GM12891 (cell line): Measurements from ENCODE around the gene RTKN.

Source experiments
- DNase-seq: peaks from one replicate; pipeline ENCODE4 v3.0.0; 2011; ENCODE audit warnings: low spot score; ENCODE audit not compliant: insufficient read length
- FAIRE-seq: peaks from 2 replicates; lab custom pipeline; 2011; peaks lifted over from hg19 to GRCh38; lab: Jason Lieb, UNC
- PAX5 ChIP-seq: IDR thresholded peaks from 2 replicates; pipeline ENCODE4 v1.6.1; 2011; ENCODE audit warnings: low read length, moderate library complexity, mild to moderate bottlenecking; ENCODE audit not compliant: insufficient read depth, severe bottlenecking
- POLR2A ChIP-seq: IDR thresholded peaks from 2 replicates; pipeline ENCODE4 v1.6.1; 2011; ENCODE audit warnings: low read depth, low read length, control low read depth
- POLR2AphosphoS5 ChIP-seq: IDR thresholded peaks from 2 replicates; pipeline ENCODE4 v1.6.1; 2011; ENCODE audit warnings: low read depth, low read length, control low read depth
- POU2F2 ChIP-seq: IDR thresholded peaks from 2 replicates; pipeline ENCODE4 v1.6.1; 2011; ENCODE audit warnings: low read depth, mild to moderate bottlenecking, control low read depth, low read length, moderate library complexity
- SPI1 ChIP-seq: IDR thresholded peaks from 2 replicates; pipeline ENCODE4 v1.6.1; 2011; ENCODE audit warnings: low read depth, low read length, control low read depth
- TAF1 ChIP-seq: IDR thresholded peaks from 2 replicates; pipeline ENCODE4 v1.6.1; 2011; ENCODE audit warnings: low read depth, low read length, control low read depth

RTKN gene

DNA sequence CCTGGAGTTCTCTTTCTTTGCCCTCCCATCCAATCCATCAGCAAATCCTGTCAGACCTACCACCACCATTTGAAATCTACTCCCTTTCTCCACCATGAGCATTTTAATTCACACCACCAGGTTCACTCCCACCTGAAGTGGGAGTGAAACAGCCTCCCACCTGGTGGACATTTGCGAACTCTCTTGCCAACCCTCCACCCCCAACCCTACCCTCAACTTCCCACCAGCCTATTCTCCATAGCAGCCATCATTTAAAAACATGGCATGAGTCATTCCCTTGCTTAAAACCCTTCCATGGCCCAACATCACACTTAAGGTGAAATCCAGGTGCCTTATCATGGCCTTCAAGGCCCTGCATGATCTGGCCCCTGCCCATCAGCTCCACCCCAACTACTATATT lies 3.5 kb downstream of the RTKN start:
- TF ChIP-seq POLR2A = no peak
- TF ChIP-seq PAX5 = no peak
- no peak for TF ChIP-seq TAF1
- TF ChIP-seq POLR2AphosphoS5 = no peak
- no peak for TF ChIP-seq SPI1
- no peak for TF ChIP-seq POU2F2

DNA sequence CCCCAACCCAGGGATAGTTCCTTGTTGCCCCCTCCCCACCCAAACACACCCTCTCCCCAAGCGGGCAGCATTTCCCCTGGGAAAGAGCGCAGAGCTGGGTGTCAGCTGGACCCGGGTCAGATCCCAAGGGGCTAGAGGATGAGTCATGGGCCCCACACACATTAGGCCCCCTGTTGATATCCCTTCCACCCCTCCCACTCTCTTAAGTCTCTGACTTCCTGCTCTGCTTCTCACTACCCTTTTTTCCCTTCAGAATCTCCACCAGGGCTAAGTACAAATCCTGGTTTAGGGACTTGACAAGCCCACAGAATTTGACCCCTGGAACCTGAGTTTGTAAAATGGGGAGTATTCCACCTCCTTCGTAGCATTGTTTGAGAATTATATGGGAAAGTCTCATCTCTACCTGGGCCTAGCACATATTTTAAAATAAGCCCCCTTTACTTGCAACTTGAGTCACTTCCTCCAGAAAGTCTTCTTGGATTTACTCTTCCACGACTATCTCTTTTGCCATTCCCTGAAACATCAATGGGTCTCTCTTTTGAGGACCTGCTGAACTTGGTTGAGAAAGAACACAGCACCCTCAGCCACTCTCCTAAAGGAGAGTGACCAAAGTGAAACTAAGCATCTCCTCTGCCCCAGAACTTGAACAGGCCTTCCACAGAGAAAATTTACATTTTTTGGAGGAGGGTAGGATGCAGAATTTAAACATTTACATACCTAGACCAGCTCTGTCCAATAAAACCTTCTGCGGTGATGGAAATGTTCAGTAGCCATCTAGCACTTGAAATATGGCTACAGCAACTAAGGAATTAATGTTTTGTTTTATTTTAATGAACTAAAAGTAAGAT lies 4.7 kb downstream of the RTKN start:
- TF ChIP-seq SPI1 (peak; percentile 54), POU2F2 (no peak)

More for the DNA sequence above, 3.5 kb downstream of the RTKN start:
- DNase-seq = no peak
- FAIRE-seq = peak; percentile 13

DNA sequence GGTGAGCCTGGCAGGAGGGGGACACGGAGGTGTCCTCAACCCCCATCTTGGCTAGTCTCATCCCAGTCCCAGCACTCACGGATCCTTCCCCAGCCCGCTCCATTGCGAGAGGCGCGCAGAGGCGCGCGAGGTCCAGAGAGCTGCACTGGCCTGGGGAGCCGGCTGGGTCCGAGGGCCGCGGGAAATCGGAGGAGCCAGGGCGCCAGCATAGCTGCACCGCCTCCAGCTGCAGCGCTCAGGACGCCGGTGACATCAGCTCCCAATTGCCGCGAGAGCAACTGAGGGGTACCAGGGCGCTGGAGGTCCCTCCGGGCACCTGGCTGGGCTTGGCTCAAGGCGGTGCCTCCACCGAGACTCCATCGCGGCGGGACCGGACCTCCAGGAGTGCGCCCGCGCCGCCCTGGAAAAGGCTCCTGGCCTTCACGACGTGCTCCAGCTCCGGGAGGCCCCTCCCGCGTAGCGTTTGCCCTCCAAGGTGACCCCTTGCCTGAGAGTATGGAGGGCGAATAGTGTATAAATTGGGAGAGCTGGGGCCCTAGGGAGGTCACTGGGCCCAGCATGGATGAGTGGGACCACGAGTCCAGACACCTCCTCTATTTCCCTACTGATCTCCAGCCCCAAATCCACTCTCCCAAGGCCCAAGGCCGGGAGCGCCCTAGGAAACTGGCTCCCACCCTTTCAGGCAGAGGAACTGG lies 5.5 kb downstream of the RTKN start:
- FAIRE-seq (no peak), DNase-seq (no peak)
- TF ChIP-seq POLR2AphosphoS5 = no peak
- TF ChIP-seq TAF1 = no peak
- no peak for TF ChIP-seq POU2F2
- no peak for TF ChIP-seq POLR2A
- no peak for TF ChIP-seq PAX5
- no peak for TF ChIP-seq SPI1

More for the DNA sequence above, 4.7 kb downstream of the RTKN start:
- DNase-seq (peak; percentile 49), FAIRE-seq (no peak)

DNA sequence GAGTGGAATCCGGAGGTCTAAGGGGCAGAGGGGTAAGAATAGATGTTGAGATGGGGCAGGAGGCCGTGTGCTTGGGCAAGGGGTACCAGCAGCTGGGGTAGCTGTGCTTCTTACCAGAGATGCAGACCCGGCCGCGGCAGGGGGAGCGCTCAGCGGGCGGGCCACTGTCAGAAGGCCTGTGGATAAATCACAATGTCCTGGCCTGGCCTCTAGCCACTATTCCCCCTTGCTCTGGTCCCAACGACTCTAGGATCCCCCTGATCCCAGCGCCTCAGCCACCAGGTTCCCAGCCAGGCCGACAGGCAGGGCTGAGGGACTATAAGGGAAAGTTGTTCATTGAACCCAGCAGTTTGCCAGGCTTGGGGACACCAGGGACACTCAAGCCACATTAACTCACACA lies 11.2 kb downstream of the RTKN start:
- DNase-seq (no peak), FAIRE-seq (no peak)
- TF ChIP-seq POLR2A (no peak), POU2F2 (no peak), PAX5 (no peak), TAF1 (no peak), POLR2AphosphoS5 (no peak), SPI1 (no peak)

- FAIRE-seq = no peak
- no peak for TF ChIP-seq POLR2AphosphoS5
- no peak for TF ChIP-seq PAX5
- TF ChIP-seq SPI1 = no peak
- TF ChIP-seq POLR2A = no peak
- no peak for TF ChIP-seq POU2F2
- no peak for TF ChIP-seq TAF1
- DNase-seq = no peak
Measured at GRCh38 chr2:74429487-74430451, 12.0 kb downstream of the RTKN start.

GRCh38 chr2:74428675-74429074 lies 13.1 kb downstream of the RTKN start:
- DNase-seq (no peak), FAIRE-seq (no peak)
- no peak for TF ChIP-seq TAF1
- TF ChIP-seq POLR2A = no peak
- no peak for TF ChIP-seq PAX5
- no peak for TF ChIP-seq POU2F2
- no peak for TF ChIP-seq SPI1
- TF ChIP-seq POLR2AphosphoS5 = no peak

- TF ChIP-seq POLR2AphosphoS5 = no peak
- TF ChIP-seq POLR2A = no peak
- TF ChIP-seq PAX5 = no peak
- no peak for TF ChIP-seq SPI1
- TF ChIP-seq TAF1 = no peak
- no peak for TF ChIP-seq POU2F2
- no peak for DNase-seq
- no peak for FAIRE-seq
Measured at GRCh38 chr2:74427551-74427950, 14.2 kb downstream of the RTKN start.

- TF ChIP-seq TAF1 (no peak), PAX5 (no peak), POU2F2 (no peak), SPI1 (no peak), POLR2AphosphoS5 (no peak), POLR2A (no peak)
- DNase-seq = no peak
- FAIRE-seq = no peak
Measured at GRCh38 chr2:74426181-74426758, 15.5 kb downstream of the RTKN start.
